Mucosa of descending colon (tissue), 3 donors: ENCODE measurements around the gene LSM3. TPM values are rescaled to one million over a fixed set of nuclear protein-coding genes. Genes with fewer than 3 reads are reported as not detected.

Source experiments
- ATAC-seq: fragments of 200-7000 bp; cut with Tn5 transposase; one replicate; pipeline ENCODE4 v1.9.1; 2020; ENCODE audit warnings: mild to moderate bottlenecking, moderate library complexity
- DNase-seq, 3 donors: peaks; one replicate each; pipeline ENCODE4 v3.0.0-alpha.2; 2020
- H3K36me3 ChIP-seq: fragments of 200-600 bp; one replicate; pipeline ENCODE4 v1.8.0; 2021; ENCODE audit warnings: low read depth, mild to moderate bottlenecking
- H3K4me1 ChIP-seq: fragments of 200-600 bp; one replicate; pipeline ENCODE4 v1.8.0; 2021; ENCODE audit warnings: low read depth, mild to moderate bottlenecking
- H3K4me3 ChIP-seq: fragments of 200-600 bp; one replicate; pipeline ENCODE4 v1.8.0; 2021; ENCODE audit warnings: mild to moderate bottlenecking
- H3K9me3 ChIP-seq: fragments of 200-600 bp; one replicate; pipeline ENCODE4 v1.8.0; 2021; ENCODE audit warnings: mild to moderate bottlenecking
- CTCF ChIP-seq: fragments of 200-600 bp; IDR thresholded peaks from one replicate; pipeline ENCODE4 v1.8.0; 2022; ENCODE audit warnings: antibody characterized with exemption, mild to moderate bottlenecking
- intact Hi-C, 2 donors: fragments of 100-400 bp; cut with DNase I in 1 of 2; cut with micrococcal nuclease in 1 of 2; formaldehyde crosslinking; loops; one replicate each; pipeline versions ENCODE4 v1.11.0 to v1.11.1; 2022; cut with DNase I, micrococcal nuclease
- total RNA-seq, 3 donors: library from RNA; stranded (reverse); fragmentation: NEBNext Ultra II Directional in 2 of 3; extraction: Animal tissue kit (Norgen Biotek cat#: 25700) in 2 of 3; gene quantifications; one replicate each; pipeline versions ENCODE4 v1.2.1 to v1.2.4, GENCODE V29; 2021 to 2023
- donor health status: DM: no; HTN: no; CAD: no; lungs with moderate emphysema.
- donor health status: DM: no; HTN: no; CAD: no.
- donor health status: DM: no; HTN: yes; CAD: no.

LSM3 gene
- total RNA-seq, 3 donors from 2014 or later = 8.3 to 13.1 (median 9.8) TPM

DNA sequence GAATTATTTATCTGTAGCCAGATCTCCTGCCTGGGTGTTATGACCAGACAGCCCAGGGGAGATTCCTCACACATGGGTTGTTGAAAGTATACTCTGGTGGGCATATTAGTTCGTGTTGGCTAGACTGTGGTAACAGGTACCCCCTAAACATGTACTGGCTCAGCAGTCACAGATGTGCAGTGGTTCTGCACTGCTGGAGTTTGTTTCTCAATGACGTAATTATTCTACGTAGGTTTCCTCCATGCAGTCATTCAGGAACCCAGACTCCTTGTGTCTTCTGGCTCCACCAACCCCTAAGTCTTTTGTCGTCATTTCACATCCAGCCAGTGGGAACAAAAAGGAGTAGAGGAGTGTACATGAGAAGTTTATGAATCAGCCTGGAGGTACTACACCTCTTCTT lies 16.2 kb downstream of the LSM3 start:
- no peak for ATAC-seq
- intact Hi-C loops = no loop called here
- no peak for TF ChIP-seq CTCF
- Histone ChIP-seq H3K36me3 (peaks cover 3% of the 10 kb centered on the region), H3K9me3 (no peaks in the 10 kb centered on the region), H3K4me3 (no peak overlapping the region), H3K4me1 (no peaks in the 10 kb centered on the region)
- no peak for DNase-seq

DNA sequence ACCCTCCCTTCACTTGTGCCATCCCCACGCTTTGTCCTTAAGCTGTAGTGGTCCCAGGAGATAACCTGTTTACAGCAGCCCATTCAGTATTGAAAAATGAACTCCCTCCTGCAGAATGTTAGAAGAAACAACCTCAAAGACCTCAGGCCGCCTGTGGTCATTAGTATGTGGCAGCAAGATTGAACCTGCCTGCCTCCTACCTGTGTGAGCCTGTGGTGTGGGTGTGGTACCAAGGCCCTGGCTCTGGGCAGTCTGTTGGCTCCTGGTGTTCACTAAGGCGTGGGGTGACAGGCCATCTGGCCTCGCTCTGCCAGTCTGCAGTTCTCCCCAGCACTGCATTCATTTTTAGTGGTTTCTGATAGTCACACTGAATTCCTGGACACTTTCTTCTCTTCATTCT lies 21.0 kb downstream of the LSM3 start:
- intact Hi-C loops = loop anchor here in 1 of 2 donors (5.0 kb wide), 1 partner anchor 273 kb away; no protein-coding TSS in a partner anchor
- Histone ChIP-seq H3K4me1 (peaks cover 8% of the 10 kb centered on the region), H3K9me3 (no peaks in the 10 kb centered on the region), H3K4me3 (no peak overlapping the region), H3K36me3 (peaks cover 3% of the 10 kb centered on the region)
- DNase-seq (no peak), ATAC-seq (no peak)
- TF ChIP-seq CTCF = no peak

DNA sequence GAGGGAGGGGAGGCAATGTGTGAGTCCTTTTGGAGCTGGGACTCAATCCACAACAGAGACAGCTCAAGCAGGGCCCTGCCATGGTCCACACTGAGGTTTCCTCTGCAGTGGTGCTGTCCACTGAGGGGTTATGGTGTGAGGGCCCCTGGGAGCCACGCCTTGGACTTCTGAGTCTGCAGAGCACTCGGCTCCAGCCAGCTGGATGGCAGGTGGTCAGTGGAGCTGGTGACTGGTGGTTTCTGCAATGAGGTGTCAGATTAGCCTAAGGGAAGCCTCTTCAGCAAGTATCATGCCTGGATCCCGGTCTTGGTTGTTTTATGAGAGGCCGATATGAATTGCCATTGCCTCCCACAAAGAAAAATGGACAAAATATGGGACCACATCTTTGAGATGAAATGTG lies 21.7 kb downstream of the LSM3 start:
- H3K9me3 ChIP-seq = no peaks in the 10 kb centered on the region
- TF ChIP-seq CTCF = no peak
- H3K36me3 ChIP-seq = peaks cover 3% of the 10 kb centered on the region
- intact Hi-C loops = loop anchor here in 1 of 2 donors (5.0 kb wide), 1 partner anchor 272 kb away; no protein-coding TSS in a partner anchor
- H3K4me1 ChIP-seq = peaks cover 8% of the 10 kb centered on the region
- no peak for ATAC-seq
- no peak overlapping the region for H3K4me3 ChIP-seq
- DNase-seq = no peak

DNA sequence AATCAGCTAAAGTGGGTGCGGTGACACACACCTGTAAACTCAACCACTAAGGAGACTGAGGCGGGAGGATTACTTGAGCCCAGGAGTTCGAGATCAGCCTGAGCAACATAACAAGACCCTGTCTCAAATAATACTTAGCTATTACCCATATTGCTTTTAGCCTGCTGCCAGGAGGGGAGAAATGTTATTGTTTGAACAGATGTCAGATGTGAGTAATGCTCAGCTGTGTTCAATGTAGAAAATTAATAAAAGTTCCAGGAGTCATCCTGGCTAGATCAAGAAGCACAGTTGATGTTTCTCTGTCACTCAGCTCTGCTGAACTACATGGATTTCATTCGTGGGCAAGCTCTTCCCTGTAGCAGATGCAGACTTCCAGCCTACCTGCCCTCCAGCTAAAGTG lies 22.2 kb downstream of the LSM3 start:
- intact Hi-C loops = loop anchor here in 1 of 2 donors (5.0 kb wide), 1 partner anchor 271 kb away; no protein-coding TSS in a partner anchor
- Histone ChIP-seq H3K9me3 (no peaks in the 10 kb centered on the region), H3K4me3 (no peak overlapping the region), H3K4me1 (peaks cover 8% of the 10 kb centered on the region), H3K36me3 (peaks cover 3% of the 10 kb centered on the region)
- ATAC-seq (no peak), DNase-seq (no peak)
- no peak for TF ChIP-seq CTCF

- intact Hi-C loops = loop anchor here (2.0 to 5.0 kb wide), 2 partner anchors 267 to 270 kb away; no protein-coding TSS in a partner anchor
- ATAC-seq = peak; percentile 23
- Histone ChIP-seq H3K36me3 (peaks cover 3% of the 10 kb centered on the region), H3K4me3 (no peak overlapping the region), H3K9me3 (no peaks in the 10 kb centered on the region), H3K4me1 (peaks cover 8% of the 10 kb centered on the region)
- DNase-seq = no peak
- no peak for TF ChIP-seq CTCF
Measured at GRCh38 chr3:14201940-14202684, 23.5 kb downstream of the LSM3 start.
